ENCODE measurements around the gene DNMT3A.

- TF ChIP-seq CTCF (IDR thresholded peaks at IDR 0.05) (no peak), EP300 (IDR thresholded peaks at IDR 0.05) (no peak), POLR2AphosphoS5 (IDR thresholded peaks at IDR 0.05) (no peak)
Measured at GRCh38 chr2:25379535-25379934, 37.8 kb upstream of the DNMT3A start.
